Astrocyte of the cerebellum (primary cell): Measurements from ENCODE around the gene FAM98B.

Experiments
- DNase-seq: peaks from one replicate; pipeline ENCODE4 v3.0.0-alpha.2; 2011; ENCODE audit warnings: low read depth
- H3K4me3 ChIP-seq: 2 replicates; pipeline ENCODE4 v1.5.1; 2011; ENCODE audit warnings: mild to moderate bottlenecking, low read depth, low read length, moderate library complexity
- CTCF ChIP-seq: IDR thresholded peaks from 2 replicates; pipeline ENCODE4 v1.5.1; 2012; ENCODE audit warnings: low read length, low read depth, moderate library complexity, mild to moderate bottlenecking; ENCODE audit errors: missing control alignments
- in situ Hi-C: cut with HindIII; loops from 2 replicates; pipeline ENCODE4 v1.10.0; 2017; ENCODE audit warnings: low sequenced_read_pairs

Gene FAM98B

GRCh38 chr15:38530113-38530512 is 76.2 kb downstream of the FAM98B start:
- no peak for TF ChIP-seq CTCF
- DNase-seq = no peak
- in situ Hi-C loops = no loop called here
- no peak overlapping the region for H3K4me3 ChIP-seq

DNA sequence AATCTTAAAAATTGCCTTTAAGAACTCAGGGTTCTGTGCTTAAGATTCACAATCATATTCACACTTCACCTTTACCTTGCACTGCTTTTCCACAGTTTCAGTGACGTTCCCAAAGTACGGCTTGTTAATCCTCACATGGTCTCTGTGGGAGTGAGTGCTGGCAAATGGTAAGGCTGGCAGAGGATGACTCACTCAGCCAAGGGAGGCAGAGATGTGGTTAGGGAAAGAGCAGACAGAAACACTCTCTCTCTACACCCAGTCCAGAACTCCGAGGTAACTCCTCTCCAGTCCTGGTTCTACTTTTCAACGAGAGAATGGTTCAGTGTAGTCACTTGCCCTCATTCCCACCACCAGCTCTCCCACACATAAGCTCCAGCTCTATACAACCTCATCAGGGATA is 77.6 kb downstream of the FAM98B start:
- no peak for TF ChIP-seq CTCF
- in situ Hi-C loops = no loop called here
- H3K4me3 ChIP-seq = no peak overlapping the region
- DNase-seq = no peak

DNA sequence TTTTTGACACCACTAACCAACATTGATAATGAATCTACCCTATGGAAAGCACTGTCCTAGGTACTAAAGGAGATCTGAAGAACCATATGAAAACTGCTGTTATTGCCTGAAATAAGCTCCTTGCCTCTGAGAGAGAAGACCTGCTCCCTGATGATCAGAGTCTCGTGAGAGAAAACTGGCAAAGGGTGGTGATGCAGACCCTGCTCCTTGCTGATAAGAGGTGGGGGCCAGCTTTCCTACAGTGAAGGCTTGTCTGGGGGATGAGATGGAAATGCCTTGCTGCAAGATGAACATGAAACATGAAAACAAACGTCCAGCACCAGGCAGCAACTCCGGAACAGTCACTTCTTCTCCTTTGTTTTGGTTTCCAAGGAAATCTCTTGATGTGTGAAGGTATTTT is 78.8 kb downstream of the FAM98B start:
- in situ Hi-C loops = no loop called here
- no peak for DNase-seq
- no peak overlapping the region for H3K4me3 ChIP-seq
- TF ChIP-seq CTCF = no peak

- no peak for DNase-seq
- TF ChIP-seq CTCF = no peak
- in situ Hi-C loops = no loop called here
- H3K4me3 ChIP-seq = no peak overlapping the region
Observed at GRCh38 chr15:38533416-38533915, 79.5 kb downstream of the FAM98B start.

GRCh38 chr15:38533926-38534325 is 80.0 kb downstream of the FAM98B start:
- H3K4me3 ChIP-seq = no peak overlapping the region
- no peak for DNase-seq
- in situ Hi-C loops = no loop called here
- TF ChIP-seq CTCF = no peak

DNA sequence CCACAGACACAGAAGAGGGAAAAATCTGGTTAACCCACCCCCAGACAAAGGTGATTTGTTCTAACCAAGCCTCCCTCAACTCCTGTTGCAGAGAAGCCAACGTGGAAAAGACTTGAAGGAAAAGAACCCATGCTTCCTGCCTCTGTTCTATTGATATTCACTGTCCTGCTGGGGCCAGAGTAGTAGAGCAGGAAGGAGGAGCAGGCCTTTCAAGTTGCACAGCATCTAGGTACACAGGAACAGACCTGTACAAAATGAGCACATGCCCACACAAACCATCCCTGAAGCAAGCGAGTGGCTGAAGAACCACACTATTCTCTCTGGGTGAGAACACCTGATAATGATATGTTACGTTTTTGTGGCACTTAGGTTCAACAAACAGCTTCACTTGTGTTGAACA is 80.8 kb downstream of the FAM98B start:
- DNase-seq = no peak
- no peak for TF ChIP-seq CTCF
- no peak overlapping the region for H3K4me3 ChIP-seq
- in situ Hi-C loops = loop anchor here (5.0 kb wide), 1 partner anchor 32 kb away; no protein-coding TSS in a partner anchor
